Endothelial cell of umbilical vein (primary cell): Measurements from ENCODE around the gene NGEF. TPM values are rescaled to one million over a fixed set of nuclear protein-coding genes. Genes with fewer than 3 reads are reported as not detected.

Experiments
- BruUV-seq: library from RNA; stranded (reverse); fragments of 400-500 nt; replicated peaks from 2 replicates; lab custom pipeline; 2021; lab: Mats Ljungman, UMichigan
- CTCF ChIA-PET: fragments of 300-600, 350-600 bp; sonication (Branson Sonifier 250); formaldehyde crosslinking; loops from one replicate; lab custom pipeline; 2021; ENCODE audit warnings: antibody characterized with exemption, inconsistent platforms; lab: Charles Lee
- POLR2A ChIA-PET: fragments of 300-600, 350-600 bp; sonication (Branson Sonifier 250); formaldehyde crosslinking; loops from one replicate; lab custom pipeline; 2021; ENCODE audit warnings: antibody characterized with exemption, inconsistent platforms; lab: Charles Lee
- DNase-seq: peaks from one replicate; pipeline ENCODE4 v3.0.0-alpha.2; 2011; ENCODE audit warnings: low read depth, low spot score
- FAIRE-seq: peaks from 2 replicates; lab custom pipeline; 2011; peaks lifted over from hg19 to GRCh38; lab: Jason Lieb, UNC
- H2AFZ ChIP-seq: 2 replicates; pipeline ENCODE4 v1.6.0; 2012; ENCODE audit warnings: low read depth, low read length, control low read depth, inconsistent platforms
- H3K27ac ChIP-seq: 2 replicates; pipeline ENCODE4 v1.5.1; 2011; ENCODE audit warnings: low read depth, mild to moderate bottlenecking, control low read depth, low read length, moderate library complexity; ENCODE audit not compliant: insufficient read depth
- H3K27me3 ChIP-seq, 2 experiments: 2 replicates each; pipeline versions ENCODE4 v1.6.0 to v1.6.1; 2011; ENCODE audit warnings: low read length in 2 of 2, mixed read lengths in 1 of 2; ENCODE audit not compliant: control insufficient read depth in 2 of 2, insufficient read depth in 2 of 2
- H3K36me3 ChIP-seq, 2 experiments: 2 replicates in 1 of 2; 3 replicates in 1 of 2; pipeline ENCODE4 v1.5.1; 2011; ENCODE audit warnings: low read length in 2 of 2, mild to moderate bottlenecking in 1 of 2, moderate library complexity in 1 of 2; ENCODE audit not compliant: control insufficient read depth in 2 of 2, insufficient read depth in 2 of 2; ENCODE audit errors: extremely low read depth in 1 of 2
- H3K4me1 ChIP-seq: 3 replicates; pipeline ENCODE4 v1.5.1; 2011; ENCODE audit warnings: mild to moderate bottlenecking, low read length; ENCODE audit not compliant: control insufficient read depth, insufficient read depth; ENCODE audit errors: extremely low read depth
- H3K4me2 ChIP-seq: 2 replicates; pipeline ENCODE4 v1.6.1; 2011; ENCODE audit warnings: low read length, control low read depth, mixed read lengths; ENCODE audit not compliant: insufficient read depth
- H3K4me3 ChIP-seq, 3 experiments: fragments of 200-600 bp in 1 of 3; sonication (generic), shearing (Covaris generic) in 1 of 3; replicated peaks in 1 of 3; 2 replicates each; pipeline ENCODE4 v1.5.1; 2011 to 2016; ENCODE audit warnings: control low read depth in 3 of 3, low read length in 3 of 3, mild to moderate bottlenecking in 2 of 3, inconsistent platforms in 1 of 3, low read depth in 1 of 3, moderate library complexity in 1 of 3; ENCODE audit not compliant: insufficient read depth in 1 of 3
- H3K79me2 ChIP-seq: 2 replicates; pipeline ENCODE4 v1.6.0; 2012; ENCODE audit warnings: low read length, inconsistent platforms; ENCODE audit not compliant: control insufficient read depth, insufficient read depth
- H3K9ac ChIP-seq: replicated peaks from 2 replicates; pipeline ENCODE3; 2011; ENCODE audit warnings: low read length, control low read depth; ENCODE audit not compliant: insufficient read depth; ENCODE audit errors: extremely low read depth
- H3K9me1 ChIP-seq: replicated peaks from 3 replicates; pipeline ENCODE4 v1.6.0; 2011; ENCODE audit warnings: mild to moderate bottlenecking, low read length; ENCODE audit not compliant: control insufficient read depth, insufficient read depth; ENCODE audit errors: extremely low read depth
- H3K9me3 ChIP-seq: replicated peaks from 2 replicates; pipeline ENCODE4 v1.5.1; 2012; ENCODE audit warnings: low read length, inconsistent platforms; ENCODE audit not compliant: control insufficient read depth, insufficient read depth
- H4K20me1 ChIP-seq: replicated peaks from 2 replicates; pipeline ENCODE3; 2011; ENCODE audit warnings: mild to moderate bottlenecking, low read length; ENCODE audit not compliant: control insufficient read depth, insufficient read depth; ENCODE audit errors: extremely low read depth
- EZH2 ChIP-seq: IDR thresholded peaks from 2 replicates; pipeline ENCODE4 v1.6.1; 2012; ENCODE audit warnings: borderline replicate concordance, low read depth, mild to moderate bottlenecking, moderate library complexity, low read length, inconsistent platforms; ENCODE audit not compliant: severe bottlenecking
- FOS ChIP-seq: IDR thresholded peaks from 2 replicates; pipeline ENCODE4 v1.6.1; 2011; ENCODE audit warnings: mild to moderate bottlenecking, low read length, moderate library complexity, borderline replicate concordance; ENCODE audit not compliant: insufficient read depth
- GATA2 ChIP-seq: IDR thresholded peaks from 2 replicates; pipeline ENCODE4 v1.7.0; 2011; ENCODE audit warnings: low read depth, mild to moderate bottlenecking, moderate library complexity, mixed read lengths, low read length; ENCODE audit not compliant: insufficient read length, insufficient read depth
- JUN ChIP-seq: IDR thresholded peaks from 2 replicates; pipeline ENCODE4 v1.6.1; 2011; ENCODE audit warnings: borderline replicate concordance, low read depth; ENCODE audit not compliant: insufficient read length, insufficient read depth
- MYC ChIP-seq: IDR thresholded peaks from one replicate; pipeline ENCODE4 v1.6.1; 2011; ENCODE audit warnings: mild to moderate bottlenecking, low read depth, low read length
- POLR2A ChIP-seq: IDR thresholded peaks from 2 replicates; pipeline ENCODE4 v1.6.1; 2012; ENCODE audit warnings: low read depth, mild to moderate bottlenecking, control low read depth, low read length
- POLR2AphosphoS5 ChIP-seq: IDR thresholded peaks from 2 replicates; pipeline ENCODE4 v1.6.1; 2012; ENCODE audit warnings: low read depth, mild to moderate bottlenecking, control low read depth, low read length, moderate library complexity; ENCODE audit not compliant: insufficient read depth
- dilution Hi-C: fragments of 300-500 bp; cut with MboI; formaldehyde crosslinking; loops from one replicate; pipeline ENCODE4 v1.15.0; 2019; ENCODE audit warnings: low sequenced_read_pairs; ENCODE audit not compliant: extremely low pct_ligation_motif_present
- intact Hi-C: fragments of 100-400 bp; cut with micrococcal nuclease; formaldehyde crosslinking; loops from one replicate; pipeline ENCODE4 v1.10.0; 2022
- polyA plus RNA-seq, 4 experiments: library from polyadenylated mRNA; depleted of rRNA in 3 of 4; stranded (reverse) in 3 of 4; unstranded in 1 of 4; fragments of >200 nt; gene quantifications; 2 replicates each; pipeline versions ENCODE4 v1.2.1 to v1.2.3, GENCODE V29; 2011 to 2012; ENCODE audit warnings: missing spikeins in 1 of 4
- total RNA-seq: library from RNA; stranded (reverse); gene quantifications from 2 replicates; pipeline ENCODE4 v1.2.3, GENCODE V29; 2021
- TF ChIP-seq, protein P1 (sequence below): IDR thresholded peaks from 2 replicates; pipeline ENCODE4 v1.6.1; 2011; ENCODE audit not compliant: insufficient read depth, insufficient read length
- TF ChIP-seq, protein P2 (sequence below), 2 donors: IDR thresholded peaks; 1 replicate in 1 of 2; 2 replicates in 1 of 2; pipeline ENCODE4 v1.5.1; 2011; ENCODE audit warnings: low read length in 2 of 2, mild to moderate bottlenecking in 2 of 2, moderate library complexity in 2 of 2, control low read depth in 1 of 2, inconsistent platforms in 1 of 2, low read depth in 1 of 2; ENCODE audit not compliant: insufficient read depth in 1 of 2; ENCODE audit errors: extremely low read depth in 1 of 2

The NGEF gene
- total and polyA plus RNA-seq, 2 donors (not counting 3 experiments of a cell fraction or from before 2014, with no cell fraction given) = 0.22 to 0.41 TPM

DNA sequence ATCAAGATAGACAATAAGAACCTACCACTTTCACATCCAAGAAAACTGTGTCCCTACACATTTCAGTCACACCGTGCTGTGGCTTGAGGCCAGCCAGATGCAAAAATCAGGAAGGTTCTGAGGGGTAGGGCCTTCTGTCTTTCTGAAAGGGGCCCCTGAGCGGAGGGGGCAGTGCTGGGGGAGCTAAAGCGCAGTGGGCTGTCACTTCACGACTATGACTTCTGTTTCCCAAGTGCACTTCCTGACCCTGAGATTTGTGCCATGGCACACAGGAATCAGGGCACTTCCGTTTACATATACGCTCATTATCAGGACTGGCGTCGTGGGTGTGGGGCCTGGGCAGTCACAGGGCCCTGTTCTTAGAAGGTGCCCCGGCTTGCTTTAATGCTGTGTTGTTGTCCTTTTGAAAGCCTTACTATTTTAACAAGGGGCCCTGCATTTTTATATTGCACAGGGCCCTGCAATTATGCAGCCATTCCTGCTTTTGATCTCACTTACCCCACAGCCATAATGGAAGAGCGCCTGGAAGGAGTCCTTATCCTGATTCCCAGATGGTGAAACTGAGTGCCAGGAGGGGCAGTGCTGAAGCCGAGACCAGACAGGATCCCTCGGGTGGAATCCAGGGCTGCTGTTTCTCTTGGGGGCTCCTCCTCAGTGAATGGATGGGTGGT, 620 bp downstream of the NGEF start:
- H3K79me2 ChIP-seq = no peaks in the 10 kb centered on the region
- H3K9me1 ChIP-seq = no peaks in the 10 kb centered on the region
- peaks cover 0 to 3% of the 10 kb centered on the region in 2 experiments for H3K27me3 ChIP-seq
- H3K9ac ChIP-seq = no peak overlapping the region
- CTCF ChIA-PET = interaction anchor here (1.1 to 2.1 kb wide), 2 partner anchors 16 to 42 kb away, joined by 3 to 10 read pairs; no protein-coding TSS in a partner anchor
- H3K9me3 ChIP-seq = no peaks in the 10 kb centered on the region
- intact Hi-C loops = no loop called here
- no peaks in the 10 kb centered on the region for H4K20me1 ChIP-seq
- POLR2A ChIA-PET = no interaction called here
- DNase-seq (no peak), FAIRE-seq (no peak)
- BruUV-seq = no TSS peak
- H2AFZ ChIP-seq = peak overlapping the region; percentile 4
- H3K4me3 ChIP-seq = no peak overlapping the region
- H3K36me3 ChIP-seq = no peaks in the 10 kb centered on the region
- H3K27ac ChIP-seq = no peak overlapping the region
- H3K4me1 ChIP-seq = no peaks in the 10 kb centered on the region
- no peak overlapping the region for H3K4me2 ChIP-seq
- TF ChIP-seq EZH2 (no peak), POLR2A (no peak), GATA2 (no peak), FOS (no peak), JUN (no peak), MYC (no peak), POLR2AphosphoS5 (no peak)
- TF ChIP-seq, protein P1, sequence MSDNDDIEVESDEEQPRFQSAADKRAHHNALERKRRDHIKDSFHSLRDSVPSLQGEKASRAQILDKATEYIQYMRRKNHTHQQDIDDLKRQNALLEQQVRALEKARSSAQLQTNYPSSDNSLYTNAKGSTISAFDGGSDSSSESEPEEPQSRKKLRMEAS = no peak
- TF ChIP-seq, protein P2, sequence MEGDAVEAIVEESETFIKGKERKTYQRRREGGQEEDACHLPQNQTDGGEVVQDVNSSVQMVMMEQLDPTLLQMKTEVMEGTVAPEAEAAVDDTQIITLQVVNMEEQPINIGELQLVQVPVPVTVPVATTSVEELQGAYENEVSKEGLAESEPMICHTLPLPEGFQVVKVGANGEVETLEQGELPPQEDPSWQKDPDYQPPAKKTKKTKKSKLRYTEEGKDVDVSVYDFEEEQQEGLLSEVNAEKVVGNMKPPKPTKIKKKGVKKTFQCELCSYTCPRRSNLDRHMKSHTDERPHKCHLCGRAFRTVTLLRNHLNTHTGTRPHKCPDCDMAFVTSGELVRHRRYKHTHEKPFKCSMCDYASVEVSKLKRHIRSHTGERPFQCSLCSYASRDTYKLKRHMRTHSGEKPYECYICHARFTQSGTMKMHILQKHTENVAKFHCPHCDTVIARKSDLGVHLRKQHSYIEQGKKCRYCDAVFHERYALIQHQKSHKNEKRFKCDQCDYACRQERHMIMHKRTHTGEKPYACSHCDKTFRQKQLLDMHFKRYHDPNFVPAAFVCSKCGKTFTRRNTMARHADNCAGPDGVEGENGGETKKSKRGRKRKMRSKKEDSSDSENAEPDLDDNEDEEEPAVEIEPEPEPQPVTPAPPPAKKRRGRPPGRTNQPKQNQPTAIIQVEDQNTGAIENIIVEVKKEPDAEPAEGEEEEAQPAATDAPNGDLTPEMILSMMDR (IDR thresholded peaks at IDR 0.05; ENCODE audit: extremely low read depth in 1 of 2, insufficient read depth in 1 of 2, low read depth in 1 of 2, low read length in 2 of 2) = no peak
- dilution Hi-C loops = no loop called here
